ENCODE results near the gene RASSF4. TPM values are rescaled to one million over a fixed set of nuclear protein-coding genes. Genes with fewer than 3 reads are reported as not detected.

RASSF4 gene
- total and polyA plus RNA-seq, 9 of the 15 experiments (the other 6 are each of a cell fraction or from before 2014, with no cell fraction given): 0.01 to 0.62 (median 0.11) TPM; not detected in 3

- TF ChIP-seq, protein P1, sequence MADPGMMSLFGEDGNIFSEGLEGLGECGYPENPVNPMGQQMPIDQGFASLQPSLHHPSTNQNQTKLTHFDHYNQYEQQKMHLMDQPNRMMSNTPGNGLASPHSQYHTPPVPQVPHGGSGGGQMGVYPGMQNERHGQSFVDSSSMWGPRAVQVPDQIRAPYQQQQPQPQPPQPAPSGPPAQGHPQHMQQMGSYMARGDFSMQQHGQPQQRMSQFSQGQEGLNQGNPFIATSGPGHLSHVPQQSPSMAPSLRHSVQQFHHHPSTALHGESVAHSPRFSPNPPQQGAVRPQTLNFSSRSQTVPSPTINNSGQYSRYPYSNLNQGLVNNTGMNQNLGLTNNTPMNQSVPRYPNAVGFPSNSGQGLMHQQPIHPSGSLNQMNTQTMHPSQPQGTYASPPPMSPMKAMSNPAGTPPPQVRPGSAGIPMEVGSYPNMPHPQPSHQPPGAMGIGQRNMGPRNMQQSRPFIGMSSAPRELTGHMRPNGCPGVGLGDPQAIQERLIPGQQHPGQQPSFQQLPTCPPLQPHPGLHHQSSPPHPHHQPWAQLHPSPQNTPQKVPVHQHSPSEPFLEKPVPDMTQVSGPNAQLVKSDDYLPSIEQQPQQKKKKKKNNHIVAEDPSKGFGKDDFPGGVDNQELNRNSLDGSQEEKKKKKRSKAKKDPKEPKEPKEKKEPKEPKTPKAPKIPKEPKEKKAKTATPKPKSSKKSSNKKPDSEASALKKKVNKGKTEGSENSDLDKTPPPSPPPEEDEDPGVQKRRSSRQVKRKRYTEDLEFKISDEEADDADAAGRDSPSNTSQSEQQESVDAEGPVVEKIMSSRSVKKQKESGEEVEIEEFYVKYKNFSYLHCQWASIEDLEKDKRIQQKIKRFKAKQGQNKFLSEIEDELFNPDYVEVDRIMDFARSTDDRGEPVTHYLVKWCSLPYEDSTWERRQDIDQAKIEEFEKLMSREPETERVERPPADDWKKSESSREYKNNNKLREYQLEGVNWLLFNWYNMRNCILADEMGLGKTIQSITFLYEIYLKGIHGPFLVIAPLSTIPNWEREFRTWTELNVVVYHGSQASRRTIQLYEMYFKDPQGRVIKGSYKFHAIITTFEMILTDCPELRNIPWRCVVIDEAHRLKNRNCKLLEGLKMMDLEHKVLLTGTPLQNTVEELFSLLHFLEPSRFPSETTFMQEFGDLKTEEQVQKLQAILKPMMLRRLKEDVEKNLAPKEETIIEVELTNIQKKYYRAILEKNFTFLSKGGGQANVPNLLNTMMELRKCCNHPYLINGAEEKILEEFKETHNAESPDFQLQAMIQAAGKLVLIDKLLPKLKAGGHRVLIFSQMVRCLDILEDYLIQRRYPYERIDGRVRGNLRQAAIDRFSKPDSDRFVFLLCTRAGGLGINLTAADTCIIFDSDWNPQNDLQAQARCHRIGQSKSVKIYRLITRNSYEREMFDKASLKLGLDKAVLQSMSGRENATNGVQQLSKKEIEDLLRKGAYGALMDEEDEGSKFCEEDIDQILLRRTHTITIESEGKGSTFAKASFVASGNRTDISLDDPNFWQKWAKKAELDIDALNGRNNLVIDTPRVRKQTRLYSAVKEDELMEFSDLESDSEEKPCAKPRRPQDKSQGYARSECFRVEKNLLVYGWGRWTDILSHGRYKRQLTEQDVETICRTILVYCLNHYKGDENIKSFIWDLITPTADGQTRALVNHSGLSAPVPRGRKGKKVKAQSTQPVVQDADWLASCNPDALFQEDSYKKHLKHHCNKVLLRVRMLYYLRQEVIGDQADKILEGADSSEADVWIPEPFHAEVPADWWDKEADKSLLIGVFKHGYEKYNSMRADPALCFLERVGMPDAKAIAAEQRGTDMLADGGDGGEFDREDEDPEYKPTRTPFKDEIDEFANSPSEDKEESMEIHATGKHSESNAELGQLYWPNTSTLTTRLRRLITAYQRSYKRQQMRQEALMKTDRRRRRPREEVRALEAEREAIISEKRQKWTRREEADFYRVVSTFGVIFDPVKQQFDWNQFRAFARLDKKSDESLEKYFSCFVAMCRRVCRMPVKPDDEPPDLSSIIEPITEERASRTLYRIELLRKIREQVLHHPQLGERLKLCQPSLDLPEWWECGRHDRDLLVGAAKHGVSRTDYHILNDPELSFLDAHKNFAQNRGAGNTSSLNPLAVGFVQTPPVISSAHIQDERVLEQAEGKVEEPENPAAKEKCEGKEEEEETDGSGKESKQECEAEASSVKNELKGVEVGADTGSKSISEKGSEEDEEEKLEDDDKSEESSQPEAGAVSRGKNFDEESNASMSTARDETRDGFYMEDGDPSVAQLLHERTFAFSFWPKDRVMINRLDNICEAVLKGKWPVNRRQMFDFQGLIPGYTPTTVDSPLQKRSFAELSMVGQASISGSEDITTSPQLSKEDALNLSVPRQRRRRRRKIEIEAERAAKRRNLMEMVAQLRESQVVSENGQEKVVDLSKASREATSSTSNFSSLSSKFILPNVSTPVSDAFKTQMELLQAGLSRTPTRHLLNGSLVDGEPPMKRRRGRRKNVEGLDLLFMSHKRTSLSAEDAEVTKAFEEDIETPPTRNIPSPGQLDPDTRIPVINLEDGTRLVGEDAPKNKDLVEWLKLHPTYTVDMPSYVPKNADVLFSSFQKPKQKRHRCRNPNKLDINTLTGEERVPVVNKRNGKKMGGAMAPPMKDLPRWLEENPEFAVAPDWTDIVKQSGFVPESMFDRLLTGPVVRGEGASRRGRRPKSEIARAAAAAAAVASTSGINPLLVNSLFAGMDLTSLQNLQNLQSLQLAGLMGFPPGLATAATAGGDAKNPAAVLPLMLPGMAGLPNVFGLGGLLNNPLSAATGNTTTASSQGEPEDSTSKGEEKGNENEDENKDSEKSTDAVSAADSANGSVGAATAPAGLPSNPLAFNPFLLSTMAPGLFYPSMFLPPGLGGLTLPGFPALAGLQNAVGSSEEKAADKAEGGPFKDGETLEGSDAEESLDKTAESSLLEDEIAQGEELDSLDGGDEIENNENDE (IDR thresholded peaks at IDR 0.05; ENCODE audit: low read depth, low read length): no peak
- no peak for TF ChIP-seq ZNF146 (CRISPR knock-in tag; IDR thresholded peaks at IDR 0.05; ENCODE audit: unreplicated experiment)
- TF ChIP-seq KAT7 (CRISPR knock-in tag; IDR thresholded peaks at IDR 0.05; ENCODE audit: borderline replicate concordance): no peak
- TF ChIP-seq NR2C2 (CRISPR knock-in tag; IDR thresholded peaks at IDR 0.05): no peak
- peak; percentile 42 for TF ChIP-seq NR2C2 (tag; IDR thresholded peaks at IDR 0.05)
- no peak for TF ChIP-seq ZZZ3 (IDR thresholded peaks at IDR 0.05)
- no peak for TF ChIP-seq CBX3 (IDR thresholded peaks at IDR 0.05; ENCODE audit: borderline replicate concordance in 1 of 2, low read length in 2 of 2)
- no peak for TF ChIP-seq GTF2A2 (tag; IDR thresholded peaks at IDR 0.05)
- no peak for TF ChIP-seq STAG1 (CRISPR knock-in tag; IDR thresholded peaks at IDR 0.05; ENCODE audit: borderline replicate concordance)
- TF ChIP-seq DIDO1 (tag; IDR thresholded peaks at IDR 0.05; ENCODE audit: low read depth): no peak
- TF ChIP-seq ZC3H4 (CRISPR knock-in tag; IDR thresholded peaks at IDR 0.05; ENCODE audit: borderline replicate concordance): no peak
- TF ChIP-seq ZNF197 (CRISPR knock-in tag; IDR thresholded peaks at IDR 0.05; ENCODE audit: low read depth): no peak
- TF ChIP-seq RAD51 (IDR thresholded peaks at IDR 0.05; ENCODE audit: borderline replicate concordance, low read depth): no peak
- TF ChIP-seq SIN3B (IDR thresholded peaks at IDR 0.05; ENCODE audit: low read depth): no peak
- TF ChIP-seq GABPA (tag; conservative IDR thresholded peaks at IDR 0.05; ENCODE audit: low read depth): peak; percentile 51; the same call in 1 of the 2 replicates
- TF ChIP-seq CSDE1 (IDR thresholded peaks at IDR 0.05): no peak
- TF ChIP-seq TCF7 (IDR thresholded peaks at IDR 0.05; ENCODE audit: borderline replicate concordance): no peak
- TF ChIP-seq EGR1 (conservative IDR thresholded peaks at IDR 0.05): no peak
Measured at GRCh38 chr10:44962870-44963738, 3.5 kb downstream of the RASSF4 start (continued).
